IPS DF 19.7 (cell line): ENCODE data around the gene EPSTI1.
"Not testable (repeated sequence)": the region's sequence is repeated elsewhere in the genome, so short reads cannot be mapped to it uniquely, and the experiment has no call there.

ENCODE experiments used
- DNase-seq: peaks from one replicate; pipeline ENCODE4 v3.0.0-alpha.2; 2013; ENCODE audit warnings: low read depth, low spot score

Gene EPSTI1

GRCh38 chr13:43005460-43006236 lies 13.6 kb upstream of the EPSTI1 start:
- no peak for DNase-seq

- no peak for DNase-seq
These were observed 11.7 kb upstream of the EPSTI1 start for GRCh38 chr13:43003729-43004128.

- DNase-seq: no peak
These were observed 11.0 kb upstream of the EPSTI1 start for GRCh38 chr13:43003010-43003409.

- no peak for DNase-seq
These were observed 10.0 kb upstream of the EPSTI1 start for GRCh38 chr13:43002021-43002420.

- DNase-seq: no peak
These were observed 8.6 kb upstream of the EPSTI1 start for GRCh38 chr13:43000676-43001075.

GRCh38 chr13:42999491-42999890 lies 7.5 kb upstream of the EPSTI1 start:
- DNase-seq: no peak

- no peak for DNase-seq
These were observed 5.3 kb upstream of the EPSTI1 start for GRCh38 chr13:42997381-42997780.

- DNase-seq: no peak
These were observed 4.5 kb upstream of the EPSTI1 start for GRCh38 chr13:42996584-42996983.

GRCh38 chr13:42994878-42995277 lies 2.8 kb upstream of the EPSTI1 start:
- DNase-seq: no peak

GRCh38 chr13:42992764-42993122 lies 702 bp upstream of the EPSTI1 start:
- no peak for DNase-seq

GRCh38 chr13:42991233-42991897 lies 676 bp downstream of the EPSTI1 start:
- not testable (repeated sequence) for DNase-seq

GRCh38 chr13:42990291-42991232 lies 1.5 kb downstream of the EPSTI1 start:
- DNase-seq: no peak

- no peak for DNase-seq
These were observed 5.9 kb downstream of the EPSTI1 start for GRCh38 chr13:42986176-42986574.

- no peak for DNase-seq
These were observed 6.5 kb downstream of the EPSTI1 start for GRCh38 chr13:42985312-42986175.

GRCh38 chr13:42984691-42985090 lies 7.3 kb downstream of the EPSTI1 start:
- no peak for DNase-seq

- no peak for DNase-seq
These were observed 8.0 kb downstream of the EPSTI1 start for GRCh38 chr13:42984026-42984425.

- DNase-seq: no peak
These were observed 10.2 kb downstream of the EPSTI1 start for GRCh38 chr13:42981853-42982252.

GRCh38 chr13:42981317-42981716 lies 10.7 kb downstream of the EPSTI1 start:
- DNase-seq: no peak

- no peak for DNase-seq
These were observed 14.8 kb downstream of the EPSTI1 start for GRCh38 chr13:42977219-42977659.

- DNase-seq: no peak
These were observed 16.0 kb downstream of the EPSTI1 start for GRCh38 chr13:42976066-42976465.

- no peak for DNase-seq
These were observed 18.5 kb downstream of the EPSTI1 start for GRCh38 chr13:42973581-42973980.
